Sigmoid colon (tissue), 7 donors: Measurements from ENCODE around the gene UGT1A1. TPM values are rescaled to one million over a fixed set of nuclear protein-coding genes. Genes with fewer than 3 reads are reported as not detected.

Source experiments
- DNase-seq: peaks from one replicate; pipeline ENCODE4 v3.0.0-alpha.2; 2019
- H3K27ac ChIP-seq, 4 donors: fragments of 200-600 bp; sonication (generic); one replicate each; pipeline ENCODE4 v1.5.1; 2016 to 2019; ENCODE audit warnings: mild to moderate bottlenecking in 1 of 4
- H3K27me3 ChIP-seq, 3 donors: fragments of 200-600 bp; sonication (generic); one replicate each; pipeline ENCODE4 v1.5.1; 2019; ENCODE audit warnings: mild to moderate bottlenecking in 1 of 3
- H3K36me3 ChIP-seq, 4 donors: fragments of 200-600 bp; sonication (generic); one replicate each; pipeline ENCODE4 v1.5.1; 2016 to 2019
- H3K4me1 ChIP-seq, 4 donors: fragments of 200-600 bp; sonication (generic); one replicate each; pipeline ENCODE4 v1.5.1; 2017 to 2019
- H3K4me3 ChIP-seq, 4 donors: fragments of 200-600 bp; sonication (generic); one replicate each; pipeline ENCODE4 v1.5.1; 2017 to 2019; ENCODE audit warnings: mild to moderate bottlenecking in 2 of 4, moderate library complexity in 1 of 4
- H3K9me3 ChIP-seq, 4 donors: fragments of 200-600 bp in 3 of 4; sonication (generic) in 3 of 4; one replicate each; pipeline versions ENCODE4 v1.5.1 to v1.6.1; 2013 to 2019
- CTCF ChIP-seq, 4 experiments: fragments of 450-650 bp in 3 of 4; fragments of 200-600 bp in 1 of 4; IDR thresholded peaks; one replicate each; pipeline ENCODE4 v1.5.1; 2016 to 2019; ENCODE audit warnings: antibody characterized with exemption in 4 of 4, mild to moderate bottlenecking in 3 of 4, moderate library complexity in 2 of 4
- EP300 ChIP-seq, 4 donors: sonication (generic); formaldehyde crosslinking; IDR thresholded peaks; one replicate each; pipeline ENCODE4 v1.6.1; 2017; ENCODE audit warnings: antibody characterized with exemption in 4 of 4
- POLR2A ChIP-seq, 2 donors: fragments of 450-650 bp; IDR thresholded peaks; one replicate each; pipeline ENCODE4 v1.6.1; 2016; ENCODE audit warnings: antibody characterized with exemption in 2 of 2, mild to moderate bottlenecking in 2 of 2, moderate library complexity in 2 of 2
- POLR2AphosphoS5 ChIP-seq, 4 donors: sonication (generic); formaldehyde crosslinking; IDR thresholded peaks; one replicate each; pipeline ENCODE4 v1.6.1; 2017; ENCODE audit warnings: antibody characterized with exemption in 4 of 4
- WGBS, 2 donors: extraction: QIAGEN DNeasy Blood & Tissue Kit; methylation state at CpG; one replicate each; pipeline ENCODE4 v1.1.7; 2013; 5-methylcytosine and 5-hydroxymethylcytosine counted together
- intact Hi-C: fragments of 100-400 bp; cut with DNase I; formaldehyde crosslinking; loops from one replicate; pipeline ENCODE4 v1.15.1; 2023
- polyA plus RNA-seq, 3 donors: library from polyadenylated mRNA; stranded (reverse); fragments of 200-250 nt; gene quantifications; one replicate each; pipeline ENCODE4 v1.2.3, GENCODE V29; 2013
- total RNA-seq, 4 donors: library from RNA; depleted of rRNA; stranded (reverse); fragments of >200 nt; gene quantifications; one replicate each; pipeline ENCODE4 v1.1.0, GENCODE V29; 2016
- donor health status: healthy with polysubstance abuse.
- donor health status: Bipolar disorder and iron deficiency.
- donor health status: healthy.

UGT1A1 gene
- total and polyA plus RNA-seq, 7 donors: 0.74 to 2.8 (median 1.8) TPM; not detected in 4

- no peak overlapping the region for H3K27ac ChIP-seq
- 83 to 85% methylated on average over 17 of the region's 17 CpGs for WGBS, 2 donors
- no peak for DNase-seq
- intact Hi-C loops: no loop called here
- TF ChIP-seq EP300 (IDR thresholded peaks at IDR 0.05) (no peak), CTCF (IDR thresholded peaks at IDR 0.05) (no peak), POLR2A (IDR thresholded peaks at IDR 0.05) (no peak), POLR2AphosphoS5 (IDR thresholded peaks at IDR 0.05) (no peak)
- H3K4me3 ChIP-seq: no peak overlapping the region
- no peaks in the 10 kb centered on the region for H3K4me1 ChIP-seq
- no peaks in the 10 kb centered on the region for H3K27me3 ChIP-seq
- H3K36me3 ChIP-seq: no peaks in the 10 kb centered on the region
- no peaks in the 10 kb centered on the region for H3K9me3 ChIP-seq
These were observed 34.1 kb downstream of the UGT1A1 start for GRCh38 chr2:233794128-233794658.

- no peak overlapping the region for H3K27ac ChIP-seq
- DNase-seq: no peak
- 93 to 96% methylated on average over 13 of the region's 13 CpGs for WGBS, 2 donors
These were observed 35.7 kb downstream of the UGT1A1 start for GRCh38 chr2:233795735-233796171.

GRCh38 chr2:233796254-233796653 is 36.2 kb downstream of the UGT1A1 start:
- H3K4me1 ChIP-seq: no peaks in the 10 kb centered on the region
- intact Hi-C loops: no loop called here
- no peak for TF ChIP-seq POLR2AphosphoS5 (IDR thresholded peaks at IDR 0.05)
- TF ChIP-seq POLR2A (IDR thresholded peaks at IDR 0.05): no peak
- TF ChIP-seq EP300 (IDR thresholded peaks at IDR 0.05): no peak
- no peak for TF ChIP-seq CTCF (IDR thresholded peaks at IDR 0.05)
- DNase-seq: no peak
- no peaks in the 10 kb centered on the region for H3K36me3 ChIP-seq
- no peaks in the 10 kb centered on the region for H3K9me3 ChIP-seq
- H3K27me3 ChIP-seq: no peaks in the 10 kb centered on the region
- 92% methylated on average over 9 of the region's 9 CpGs for whole genome bisulfite sequencing, 2 donors
- H3K27ac ChIP-seq: no peak overlapping the region
- no peak overlapping the region for H3K4me3 ChIP-seq

More at GRCh38 chr2:233795735-233796171, 35.7 kb downstream of the UGT1A1 start:
- TF ChIP-seq EP300 (IDR thresholded peaks at IDR 0.05) (no peak), POLR2A (IDR thresholded peaks at IDR 0.05) (no peak), POLR2AphosphoS5 (IDR thresholded peaks at IDR 0.05) (no peak), CTCF (IDR thresholded peaks at IDR 0.05) (no peak)
- intact Hi-C loops: no loop called here
- Histone ChIP-seq H3K36me3 (no peaks in the 10 kb centered on the region), H3K4me1 (no peaks in the 10 kb centered on the region), H3K9me3 (no peaks in the 10 kb centered on the region), H3K27me3 (no peaks in the 10 kb centered on the region), H3K4me3 (no peak overlapping the region)

GRCh38 chr2:233798335-233799086 is 38.4 kb downstream of the UGT1A1 start:
- intact Hi-C loops: no loop called here

More at GRCh38 chr2:233798335-233799086, 38.4 kb downstream of the UGT1A1 start:
- Histone ChIP-seq H3K9me3 (no peaks in the 10 kb centered on the region), H3K4me3 (no peak overlapping the region), H3K4me1 (no peaks in the 10 kb centered on the region), H3K27me3 (no peaks in the 10 kb centered on the region), H3K36me3 (no peaks in the 10 kb centered on the region), H3K27ac (no peak overlapping the region)
- no peak for DNase-seq
- 84 to 85% methylated on average over 14 of the region's 14 CpGs for WGBS, 2 donors
- TF ChIP-seq POLR2A (IDR thresholded peaks at IDR 0.05) (no peak), EP300 (IDR thresholded peaks at IDR 0.05) (no peak), CTCF (IDR thresholded peaks at IDR 0.05) (no peak), POLR2AphosphoS5 (IDR thresholded peaks at IDR 0.05) (no peak)
